Transverse colon (tissue), 4 donors: ENCODE results near the gene TMEM132C. TPM values are rescaled to one million over a fixed set of nuclear protein-coding genes. Genes with fewer than 3 reads are reported as not detected.

Source experiments
- DNase-seq: peaks from one replicate; pipeline ENCODE4 v3.0.0-alpha.2; 2019
- H3K27ac ChIP-seq, 4 donors: fragments of 200-600 bp; sonication (generic); 2 replicates each; pipeline ENCODE4 v1.5.1; 2016 to 2018; ENCODE audit warnings: inconsistent platforms in 4 of 4
- H3K27me3 ChIP-seq: fragments of 200-600 bp; sonication (generic); 2 replicates; pipeline ENCODE4 v1.5.1; 2017; ENCODE audit warnings: inconsistent platforms
- H3K36me3 ChIP-seq, 4 donors: fragments of 200-600 bp; sonication (generic); 2 replicates each; pipeline ENCODE4 v1.5.1; 2017 to 2019; ENCODE audit warnings: inconsistent platforms in 4 of 4
- H3K4me1 ChIP-seq, 4 donors: fragments of 200-600 bp; sonication (generic); 2 replicates each; pipeline ENCODE4 v1.5.1; 2017 to 2020; ENCODE audit warnings: inconsistent platforms in 4 of 4
- H3K4me3 ChIP-seq, 4 donors: fragments of 200-600 bp; sonication (generic); 1 replicate in 1 of 4; 2 replicates in 3 of 4; pipeline versions ENCODE4 v1.5.1 to v1.6.1; 2017 to 2019; ENCODE audit warnings: inconsistent platforms in 4 of 4
- H3K9me3 ChIP-seq, 2 donors: fragments of 200-600 bp; sonication (generic); 2 replicates each; pipeline ENCODE4 v1.5.1; 2017 to 2019; ENCODE audit warnings: inconsistent platforms in 2 of 2
- CTCF ChIP-seq, 5 experiments: fragments of 200-600 bp in 3 of 5; fragments of 450-650 bp in 2 of 5; sonication (generic) in 3 of 5; IDR thresholded peaks; 1 replicate in 2 of 5; 2 replicates in 3 of 5; pipeline ENCODE4 v1.5.1; 2016 to 2017; ENCODE audit warnings: antibody characterized with exemption in 5 of 5, inconsistent platforms in 3 of 5, mild to moderate bottlenecking in 2 of 5, moderate library complexity in 1 of 5
- EP300 ChIP-seq: sonication (generic); formaldehyde crosslinking; IDR thresholded peaks from one replicate; pipeline ENCODE4 v1.6.1; 2017; ENCODE audit warnings: antibody characterized with exemption, low read depth
- POLR2A ChIP-seq: fragments of 450-650 bp; IDR thresholded peaks from one replicate; pipeline ENCODE4 v1.6.1; 2016; ENCODE audit warnings: antibody characterized with exemption, mild to moderate bottlenecking, moderate library complexity
- POLR2AphosphoS5 ChIP-seq, 3 donors: sonication (generic); formaldehyde crosslinking; IDR thresholded peaks; one replicate each; pipeline ENCODE4 v1.6.1; 2016; ENCODE audit warnings: antibody characterized with exemption in 3 of 3
- WGBS, 2 donors: methylation state at CpG; one replicate each; pipeline ENCODE4 v1.1.5; 2018; ENCODE audit warnings: low coverage in 1 of 2; 5-methylcytosine and 5-hydroxymethylcytosine counted together
- in situ Hi-C, 4 donors: fragments of 200-750 bp; cut with MboI; loops; one replicate each; pipeline versions ENCODE4 v1.15.0 to v1.15.1; 2017; ENCODE audit warnings: low sequenced_read_pairs in 3 of 4, low pct_ligation_motif_present in 1 of 4, low pct_unique_long_range_greater_than_20kb in 1 of 4
- intact Hi-C: fragments of 100-400 bp; cut with DNase I; formaldehyde crosslinking; loops from one replicate; pipeline ENCODE4 v1.15.1; 2023; ENCODE audit warnings: low total_unique reads
- total RNA-seq, 4 donors: library from RNA; depleted of rRNA; stranded (reverse); fragments of >200 nt; gene quantifications; one replicate each; pipeline ENCODE4 v1.1.0, GENCODE V29; 2016

The TMEM132C gene
- total RNA-seq, 4 donors from 2014 or later = 0.20 to 1.6 (median 0.58) TPM

- H3K4me1 ChIP-seq = peaks cover 0 to 28% (median 12%) of the 10 kb centered on the region in 4 donors
- 50 to 68% methylated on average over 4 of the region's 4 CpGs for WGBS, 2 donors
- no peaks in the 10 kb centered on the region for H3K36me3 ChIP-seq
- H3K9me3 ChIP-seq = no peaks in the 10 kb centered on the region
- H3K27me3 ChIP-seq = no peaks in the 10 kb centered on the region
- intact Hi-C loops = no loop called here
- no peak for TF ChIP-seq POLR2AphosphoS5 (IDR thresholded peaks at IDR 0.05)
- no peak for TF ChIP-seq CTCF (IDR thresholded peaks at IDR 0.05)
- TF ChIP-seq EP300 = no peak
- no peak for TF ChIP-seq POLR2A
- no peak for DNase-seq
- no peak overlapping the region for H3K4me3 ChIP-seq
- no peak overlapping the region for H3K27ac ChIP-seq
- in situ Hi-C loops = no loop called here
Measured at GRCh38 chr12:128607641-128608040, 340.7 kb downstream of the TMEM132C start.

DNA sequence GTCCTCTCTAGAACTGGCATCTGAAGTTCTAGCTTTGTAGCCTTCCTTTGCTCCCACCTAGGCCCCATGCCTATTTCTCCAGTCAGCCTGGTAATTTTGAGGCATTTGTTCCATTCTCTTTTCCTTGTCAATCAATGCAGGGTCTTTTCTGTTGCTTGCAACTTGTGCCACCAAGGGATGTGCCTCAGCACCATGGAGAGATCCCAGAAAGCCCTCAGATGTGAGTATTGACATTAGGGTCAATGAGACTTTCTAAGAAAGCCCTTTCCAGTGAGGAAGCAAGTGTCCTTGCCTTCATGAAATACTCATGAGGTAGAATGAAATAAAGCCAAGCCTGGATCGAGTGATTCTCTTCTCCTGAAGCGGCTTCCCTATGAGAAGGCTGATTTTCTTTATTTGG, 342.9 kb downstream of the TMEM132C start:
- TF ChIP-seq POLR2AphosphoS5 (IDR thresholded peaks at IDR 0.05) = no peak
- TF ChIP-seq POLR2A = no peak
- no peak for TF ChIP-seq EP300
- no peak for TF ChIP-seq CTCF (IDR thresholded peaks at IDR 0.05)
- intact Hi-C loops (no loop called here), in situ Hi-C loops (no loop called here)
- no peaks in the 10 kb centered on the region for H3K9me3 ChIP-seq
- DNase-seq = no peak
- H3K27ac ChIP-seq = no peak overlapping the region
- 89 to 90% methylated on average over 2 of the region's 2 CpGs for WGBS, 2 donors
- H3K4me1 ChIP-seq = peaks cover 0 to 15% (median 7%) of the 10 kb centered on the region in 4 donors
- no peak overlapping the region for H3K4me3 ChIP-seq
- no peaks in the 10 kb centered on the region for H3K36me3 ChIP-seq
- H3K27me3 ChIP-seq = no peaks in the 10 kb centered on the region

DNA sequence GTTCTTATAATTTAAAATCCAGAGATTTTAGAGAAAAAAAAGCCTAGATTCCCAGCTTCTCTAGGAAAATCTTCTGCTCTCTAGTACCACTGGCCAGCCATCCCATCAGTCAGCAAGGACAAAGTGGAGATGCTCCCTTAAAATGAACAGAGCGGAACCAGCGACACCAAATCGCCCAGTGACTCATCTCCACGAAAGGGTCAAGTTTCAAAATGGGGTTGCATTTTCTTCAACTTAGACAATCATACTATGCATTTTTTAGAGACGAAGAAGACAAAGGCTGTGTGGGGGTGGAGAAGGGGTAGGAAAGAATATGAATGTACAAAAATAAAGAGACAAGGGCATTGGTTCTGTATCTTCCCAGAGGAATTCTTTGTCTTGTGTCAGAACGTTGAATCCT, 344.8 kb downstream of the TMEM132C start:
- no peak for DNase-seq
- Histone ChIP-seq H3K27ac (no peak overlapping the region), H3K4me1 (peaks cover 0 to 7% (median 2%) of the 10 kb centered on the region in 4 donors), H3K27me3 (no peaks in the 10 kb centered on the region), H3K4me3 (no peak overlapping the region), H3K36me3 (no peaks in the 10 kb centered on the region), H3K9me3 (no peaks in the 10 kb centered on the region)
- 71 to 87% methylated on average over 6 of the region's 6 CpGs for WGBS, 2 donors
- intact Hi-C loops = no loop called here
- in situ Hi-C loops = no loop called here
- TF ChIP-seq EP300 (no peak), POLR2AphosphoS5 (IDR thresholded peaks at IDR 0.05) (no peak), CTCF (IDR thresholded peaks at IDR 0.05) (no peak), POLR2A (no peak)

GRCh38 chr12:128612150-128612850, 345.3 kb downstream of the TMEM132C start:
- in situ Hi-C loops (no loop called here), intact Hi-C loops (no loop called here)
- H3K27me3 ChIP-seq = no peaks in the 10 kb centered on the region
- 69 to 80% methylated on average over 4 to 8 of the region's 8 CpGs for WGBS, 2 donors
- H3K27ac ChIP-seq = no peak overlapping the region
- H3K9me3 ChIP-seq = no peaks in the 10 kb centered on the region
- H3K4me3 ChIP-seq = no peak overlapping the region
- H3K4me1 ChIP-seq = peaks cover 0 to 2% (median 0%) of the 10 kb centered on the region in 4 donors
- TF ChIP-seq POLR2AphosphoS5 (IDR thresholded peaks at IDR 0.05) (no peak), CTCF (IDR thresholded peaks at IDR 0.05) (no peak), POLR2A (no peak)
- H3K36me3 ChIP-seq = no peaks in the 10 kb centered on the region
- no peak for DNase-seq
